Measurements from ENCODE around the gene CEP290.
"Not testable (repeated sequence)": the region's sequence is repeated elsewhere in the genome, so short reads cannot be mapped to it uniquely, and the experiment has no call there.

Gene CEP290

DNA sequence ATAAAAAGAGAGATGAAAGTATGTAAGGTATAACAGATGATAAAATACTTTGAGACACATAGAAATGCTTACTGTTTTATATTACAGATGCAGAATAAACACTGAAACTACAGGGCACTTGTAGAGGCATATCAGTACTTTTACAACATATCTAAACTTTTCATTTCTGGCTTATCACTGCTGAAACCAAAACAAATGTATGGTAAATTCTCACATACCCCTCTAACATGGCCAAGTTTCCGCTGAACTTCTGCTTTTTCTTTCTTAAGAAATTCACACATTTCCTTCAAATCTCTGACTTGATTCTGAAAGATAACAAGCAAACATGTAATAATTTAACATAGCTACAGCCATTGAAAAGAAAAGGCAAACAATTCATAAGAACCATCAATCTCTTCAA, 79.4 kb downstream of the CEP290 start:
- no peak for DNase-seq (ENCODE audit: low read depth, low spot score)
- no peak overlapping the region for H3K27ac ChIP-seq

DNA sequence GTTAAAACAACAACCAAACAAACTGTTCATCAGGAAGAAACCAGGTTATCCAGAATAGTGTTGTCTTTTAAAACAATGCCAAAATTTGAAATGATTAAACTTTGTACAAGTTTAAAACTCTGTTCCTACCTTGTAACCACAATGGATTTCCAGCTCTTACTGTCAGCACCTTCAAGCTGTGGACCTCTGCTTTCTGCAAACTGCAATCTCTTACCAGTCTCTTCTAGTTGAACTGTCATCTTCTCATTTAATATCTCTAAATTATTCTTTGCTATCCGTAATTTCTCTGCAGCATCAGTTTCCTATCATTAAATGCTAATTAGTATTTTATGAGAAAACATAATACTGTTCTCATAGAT, 83.2 kb downstream of the CEP290 start:
- no peak for DNase-seq (ENCODE audit: low read depth, low spot score)
- peak overlapping the region; percentile 41 for H3K27ac ChIP-seq

DNA sequence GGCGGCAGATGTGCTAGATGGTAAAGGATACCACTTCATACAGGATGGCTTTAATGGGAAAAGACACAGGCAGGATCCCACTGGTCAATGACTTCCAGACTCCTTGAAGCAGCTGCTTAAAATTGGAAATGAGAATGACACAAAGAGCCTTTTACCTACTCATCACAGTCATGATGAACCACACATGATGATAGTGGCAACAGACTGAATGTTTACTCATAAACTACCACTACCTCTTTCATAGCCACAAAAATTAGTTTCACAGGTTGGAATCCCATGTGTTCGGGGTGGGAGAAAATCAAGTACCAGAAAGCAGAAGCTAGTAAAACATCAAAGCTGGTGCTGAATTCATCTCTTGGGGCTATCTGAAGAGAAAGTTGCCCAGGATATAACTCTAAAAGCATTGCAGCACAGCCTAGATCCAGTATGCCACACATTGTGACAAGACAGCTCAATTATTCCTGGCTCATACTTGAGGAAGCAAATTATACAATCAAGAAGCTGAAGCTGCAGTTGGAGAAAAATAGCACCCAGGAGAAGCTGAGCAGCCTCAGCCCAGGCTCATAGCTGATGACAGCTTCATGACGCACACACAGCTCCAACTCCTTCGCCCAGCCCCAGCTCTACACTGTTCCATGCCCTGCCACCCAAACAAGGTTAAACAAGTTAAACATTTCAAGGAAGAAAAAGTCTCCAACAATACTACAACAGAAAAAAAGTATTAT, 83.7 kb downstream of the CEP290 start:
- no peak for DNase-seq (ENCODE audit: low read depth, low spot score)
- H3K27ac ChIP-seq = peak overlapping the region; percentile 41

DNA sequence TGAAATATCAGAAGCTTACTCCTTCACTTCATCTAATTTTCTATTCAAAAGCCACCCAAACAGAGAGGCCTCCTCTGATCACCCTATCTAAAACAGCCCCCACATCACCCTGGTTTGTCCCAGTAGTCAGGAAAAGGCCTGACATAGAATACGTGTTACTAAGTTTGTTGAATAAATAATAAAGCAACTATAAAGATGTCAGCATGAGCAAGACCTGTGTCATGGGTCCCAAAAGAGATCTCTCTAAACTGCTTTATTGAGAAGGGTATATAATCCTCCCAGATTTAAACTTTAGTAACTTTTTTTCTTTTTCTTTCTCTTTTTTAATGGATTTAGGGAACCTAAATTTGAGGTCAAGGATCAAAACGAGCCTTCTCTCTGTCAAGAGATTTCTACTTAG, 85.3 kb downstream of the CEP290 start:
- no peak overlapping the region for H3K27ac ChIP-seq
- DNase-seq (ENCODE audit: low read depth, low spot score) = no peak

DNA sequence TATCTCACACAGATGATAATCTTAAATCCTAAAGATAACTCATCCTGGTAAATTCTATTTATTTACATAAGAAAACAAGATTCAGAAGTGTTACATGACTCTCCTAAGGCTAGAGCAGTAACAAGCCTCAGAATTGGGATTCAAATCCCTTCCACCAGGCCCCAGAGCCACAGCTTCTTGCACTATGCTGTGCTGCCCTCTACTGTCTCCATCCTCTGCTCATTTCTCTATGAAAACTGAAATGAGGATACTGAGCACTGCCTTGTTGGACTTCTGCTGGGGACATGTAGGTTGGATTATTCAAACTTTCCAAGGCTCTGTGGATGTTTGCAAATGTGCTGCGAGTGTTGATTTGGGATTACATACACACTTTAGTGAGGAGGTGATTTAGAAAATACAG, 89.2 kb downstream of the CEP290 start:
- DNase-seq (ENCODE audit: low read depth, low spot score) = no peak
- H3K27ac ChIP-seq = no peak overlapping the region

DNA sequence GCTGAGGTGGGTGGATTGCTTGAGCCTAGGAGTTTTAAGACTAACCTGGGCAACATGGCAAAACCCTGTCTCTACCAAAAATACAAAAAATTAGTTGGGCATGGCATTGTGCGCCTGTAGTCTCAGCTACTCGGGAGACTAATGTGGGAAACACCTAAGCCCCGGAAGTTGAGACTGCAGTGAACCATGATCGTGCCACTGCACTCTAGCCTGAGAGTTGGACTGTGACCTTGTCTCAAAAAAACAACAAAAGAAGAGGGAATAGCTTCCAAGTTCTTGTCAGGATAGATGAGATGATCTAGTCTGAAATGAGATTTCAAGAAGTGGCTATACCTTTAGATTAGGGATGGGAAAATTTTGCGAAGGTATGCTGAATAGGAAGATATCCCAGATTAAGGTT, 97.9 kb downstream of the CEP290 start:
- DNase-seq (ENCODE audit: low read depth, low spot score) = no peak
- no peak overlapping the region for H3K27ac ChIP-seq

DNA sequence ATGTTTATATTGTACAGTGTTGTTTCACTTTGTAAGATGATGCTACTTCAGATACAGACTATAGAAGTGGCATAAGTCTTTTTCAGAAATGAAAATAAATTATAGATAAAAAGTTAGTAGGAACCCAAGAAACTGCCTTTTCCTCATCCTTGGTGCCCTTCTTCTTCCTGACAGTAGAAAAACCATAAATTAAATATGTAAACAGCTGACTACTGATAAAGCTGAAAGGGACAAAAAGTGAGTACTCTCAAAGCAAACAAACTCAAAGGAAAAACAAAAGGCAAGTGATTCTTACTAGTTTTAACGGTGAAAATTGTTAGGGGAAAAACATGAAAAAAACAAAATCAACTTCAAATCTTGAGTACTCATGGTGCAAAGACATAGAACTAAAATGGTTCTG, 104.1 kb downstream of the CEP290 start:
- DNase-seq (ENCODE audit: low read depth, low spot score) = no peak
- no peak overlapping the region for H3K27ac ChIP-seq

DNA sequence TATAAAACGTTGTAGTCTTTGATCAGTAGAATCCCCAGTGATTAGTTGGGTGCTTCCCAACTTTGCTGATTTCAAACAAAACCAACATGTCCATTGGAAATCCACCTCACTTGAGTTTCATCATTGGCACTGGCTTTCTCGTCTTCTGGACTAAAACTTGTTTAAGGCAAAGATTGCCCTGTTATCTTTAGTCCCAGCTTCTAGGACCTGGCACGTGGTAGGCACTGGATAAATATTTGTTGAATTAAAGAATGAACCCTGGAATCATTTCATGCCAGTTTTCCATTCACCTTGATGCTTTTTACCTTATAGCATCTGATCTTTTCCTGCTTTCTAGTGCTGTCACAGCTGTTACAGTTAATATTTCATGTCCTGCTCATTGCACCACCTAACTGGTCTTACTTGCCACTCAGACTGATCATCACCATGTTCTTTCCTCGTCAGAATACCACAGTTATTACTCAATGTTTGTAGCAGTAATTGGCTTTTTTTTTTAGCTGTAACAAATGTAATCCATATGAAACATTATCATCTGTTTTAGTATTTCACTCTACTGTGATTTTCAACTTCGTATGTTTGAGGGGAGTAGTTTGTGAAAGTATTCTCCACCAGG, 105.4 kb downstream of the CEP290 start:
- DNase-seq (ENCODE audit: low read depth, low spot score) = peak; percentile 16
- peak overlapping the region; percentile 75 for H3K27ac ChIP-seq

DNA sequence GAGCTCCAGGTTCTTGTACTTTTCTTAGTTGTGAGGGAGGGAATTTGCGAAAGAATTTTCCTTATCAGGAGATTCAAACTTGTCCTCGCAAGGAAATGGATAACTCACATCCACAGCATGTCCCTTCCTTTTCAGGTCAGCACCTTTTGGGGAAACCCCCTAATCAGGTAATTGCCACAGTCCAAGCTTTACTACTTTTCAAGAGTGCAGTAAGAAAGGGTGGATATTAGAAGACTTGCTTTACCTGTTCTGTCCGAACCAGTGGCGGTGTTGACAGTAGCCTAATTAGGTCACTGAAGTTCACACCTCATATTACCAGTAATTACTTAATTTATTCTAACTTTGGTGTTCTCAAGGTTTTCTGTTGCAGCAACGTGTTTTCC, 106.0 kb downstream of the CEP290 start:
- DNase-seq (ENCODE audit: low read depth, low spot score) = no peak
- peak overlapping the region; percentile 75 for H3K27ac ChIP-seq

DNA sequence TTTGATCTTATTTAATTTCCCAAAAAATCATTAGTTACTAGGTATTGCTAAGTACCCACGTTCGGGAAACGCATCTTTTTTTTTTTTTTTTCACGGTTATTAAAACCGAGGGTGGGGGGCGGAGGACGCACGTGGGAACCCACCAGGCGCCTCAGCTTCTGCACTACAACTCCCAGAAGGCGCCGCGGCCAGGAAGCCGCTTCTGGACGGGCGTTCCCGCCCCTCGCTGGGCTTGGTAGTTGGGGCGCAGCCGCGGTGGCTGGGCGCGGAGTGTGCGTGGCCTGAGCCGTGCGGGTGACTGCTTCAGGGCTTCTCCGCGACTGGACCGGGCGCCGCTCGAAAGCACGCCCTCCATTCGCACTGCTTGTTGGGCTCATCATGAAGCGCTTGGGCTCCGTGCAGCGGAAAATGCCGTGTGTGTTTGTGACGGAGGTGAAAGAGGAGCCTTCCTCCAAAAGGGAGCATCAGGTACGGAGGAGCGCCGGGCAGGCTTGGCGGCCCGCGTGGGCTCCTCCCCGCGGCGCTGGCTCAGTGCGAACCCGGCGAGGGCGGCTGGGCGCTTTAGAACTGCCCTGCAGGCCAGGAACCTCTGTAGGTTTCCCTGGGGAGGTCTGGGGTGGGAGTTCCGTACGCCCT, 106.5 kb downstream of the CEP290 start:
- DNase-seq (ENCODE audit: low read depth, low spot score) = peak; percentile 22
- peak overlapping the region; percentile 75 for H3K27ac ChIP-seq

DNA sequence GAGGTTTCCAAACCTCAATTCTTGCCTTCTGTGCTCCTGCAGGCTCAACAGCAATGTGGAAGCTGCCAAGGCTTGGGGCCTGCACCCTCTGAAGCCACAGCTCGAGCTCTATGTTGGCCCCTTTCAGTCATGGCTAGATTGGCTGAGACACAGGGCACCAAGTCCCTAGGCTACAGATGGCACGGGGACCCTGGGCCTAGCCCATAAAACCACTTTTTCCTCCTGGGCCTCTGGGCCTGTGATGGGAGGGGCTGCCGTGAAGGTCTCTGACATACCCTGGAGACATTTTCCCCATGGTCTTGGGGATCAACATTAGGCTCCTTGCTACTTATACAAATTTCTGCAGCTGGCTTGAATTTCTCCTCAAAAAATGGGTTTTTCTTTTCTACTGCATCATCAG, 110.7 kb downstream of the CEP290 start:
- not testable (repeated sequence) for H3K27ac ChIP-seq

DNA sequence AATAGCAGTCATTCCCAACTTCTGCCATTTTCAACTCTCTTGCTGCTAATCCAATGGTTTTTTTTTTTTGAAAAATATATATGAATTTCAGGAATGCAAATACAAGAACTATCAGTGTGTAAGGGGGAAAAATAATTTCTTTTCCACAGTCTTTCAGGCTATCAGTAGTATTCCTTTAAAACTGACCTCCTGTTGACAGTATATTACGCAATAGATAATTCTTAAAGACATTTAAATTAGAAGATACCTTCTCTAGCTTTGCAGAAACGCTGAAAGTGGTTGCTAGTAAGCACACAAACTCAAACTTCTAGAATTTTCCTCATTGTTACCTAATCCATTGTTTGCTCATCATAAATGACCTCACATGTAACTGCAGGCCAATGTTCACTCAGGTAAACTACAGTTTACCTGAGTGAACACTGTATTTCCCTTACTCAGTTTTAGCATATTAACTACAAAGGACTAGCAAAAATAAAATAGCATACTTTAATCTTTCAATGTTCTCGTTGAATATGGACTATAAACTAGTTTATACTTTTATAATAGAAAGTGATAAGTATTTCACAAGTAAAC, 112.7 kb downstream of the CEP290 start, which contains the start of gene C12orf50:
Gene C12orf50, minus strand, starts transcription at position 309 of the 573 bp plus-strand sequence. CDS start 2,439 bp downstream, outside the sequence.
- H3K27ac ChIP-seq = no peak within 1 kb of the TSS
- DNase-seq (ENCODE audit: low read depth, low spot score) = no peak

More for the DNA sequence above, 110.7 kb downstream of the CEP290 start:
- DNase-seq (ENCODE audit: low read depth, low spot score) = not testable (repeated sequence)

DNA sequence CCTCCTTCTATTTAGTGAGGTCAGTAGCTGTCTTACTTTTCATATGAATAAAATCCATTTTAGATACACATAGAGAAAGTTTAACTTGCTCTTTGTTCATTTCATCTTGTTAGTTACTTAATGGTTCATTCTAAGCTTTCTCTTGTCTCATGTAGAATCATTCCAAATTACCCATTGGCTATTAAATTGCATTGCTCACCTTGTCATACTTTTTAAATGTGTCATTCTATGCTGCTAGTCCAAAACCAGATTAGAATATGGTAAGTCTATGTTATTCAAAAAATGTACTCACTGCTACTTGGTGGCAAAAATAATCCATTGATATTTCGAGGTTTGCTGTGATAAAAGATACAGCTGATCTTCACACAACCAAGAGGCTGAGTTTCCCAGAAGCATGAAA, 115.7 kb downstream of the CEP290 start:
- no peak overlapping the region for H3K27ac ChIP-seq
- DNase-seq (ENCODE audit: low read depth, low spot score) = no peak

DNA sequence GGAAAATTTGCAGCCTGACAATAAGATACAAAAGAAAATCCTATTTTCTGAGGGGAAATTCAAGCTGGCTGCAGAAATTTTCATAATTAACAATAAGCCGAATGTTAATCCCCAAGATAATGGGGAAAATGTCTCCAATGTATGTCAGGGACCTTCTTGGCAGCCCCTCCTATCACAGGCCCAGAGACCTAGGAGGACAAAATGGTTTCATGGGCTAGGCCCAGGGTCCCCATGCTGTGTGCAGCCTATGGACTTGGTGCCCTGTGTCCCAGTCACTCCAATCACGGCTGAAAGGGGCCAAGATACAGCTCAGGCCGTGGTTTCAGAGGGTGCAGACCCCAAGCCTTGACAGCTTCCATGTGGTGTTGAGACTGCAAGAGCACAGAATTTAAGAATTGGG, 123.9 kb downstream of the CEP290 start:
- no peak for DNase-seq (ENCODE audit: low read depth, low spot score)
- no peak overlapping the region for H3K27ac ChIP-seq

DNA sequence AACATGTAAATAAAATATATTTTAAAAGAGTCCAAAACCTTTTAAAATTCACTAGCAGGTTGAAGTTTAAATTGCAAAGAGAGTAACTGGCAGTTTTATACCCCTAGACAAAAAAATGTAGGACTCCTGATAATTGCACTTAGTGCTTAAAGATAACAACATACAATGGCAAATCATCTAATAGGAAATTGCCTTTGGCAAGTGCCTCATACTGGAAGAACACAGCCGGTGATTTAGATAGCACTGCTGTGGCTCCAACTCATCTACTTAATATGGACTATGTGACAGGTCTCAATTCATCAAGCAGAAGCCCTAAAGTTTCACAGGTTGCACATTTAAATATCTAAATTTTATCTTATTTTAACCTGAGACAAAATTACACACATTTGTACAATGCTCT, 126.1 kb downstream of the CEP290 start:
- no peak for DNase-seq (ENCODE audit: low read depth, low spot score)

DNA sequence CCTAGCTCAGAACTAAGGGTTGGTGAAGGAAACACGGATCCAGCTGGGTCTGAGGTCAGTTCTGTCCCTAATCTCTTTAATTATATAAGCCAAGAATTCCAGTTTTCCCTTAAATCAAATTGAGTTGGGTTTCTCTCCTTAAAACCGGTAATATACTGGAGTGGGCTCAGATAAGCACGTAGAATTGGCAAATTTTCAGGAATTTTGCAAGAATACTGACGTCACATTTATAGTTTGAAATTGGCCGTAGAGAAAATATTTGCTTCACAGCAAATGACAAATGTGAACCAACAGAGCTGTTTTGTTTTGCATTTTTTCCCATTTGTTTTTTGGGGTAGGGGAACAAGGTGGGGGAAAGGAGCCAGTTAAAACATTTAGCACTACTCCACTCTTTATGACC, 130.1 kb downstream of the CEP290 start:
- H3K27ac ChIP-seq = no peak overlapping the region
- DNase-seq (ENCODE audit: low read depth, low spot score) = no peak

More for the DNA sequence above, 126.1 kb downstream of the CEP290 start:
- H3K27ac ChIP-seq = no peak overlapping the region

DNA sequence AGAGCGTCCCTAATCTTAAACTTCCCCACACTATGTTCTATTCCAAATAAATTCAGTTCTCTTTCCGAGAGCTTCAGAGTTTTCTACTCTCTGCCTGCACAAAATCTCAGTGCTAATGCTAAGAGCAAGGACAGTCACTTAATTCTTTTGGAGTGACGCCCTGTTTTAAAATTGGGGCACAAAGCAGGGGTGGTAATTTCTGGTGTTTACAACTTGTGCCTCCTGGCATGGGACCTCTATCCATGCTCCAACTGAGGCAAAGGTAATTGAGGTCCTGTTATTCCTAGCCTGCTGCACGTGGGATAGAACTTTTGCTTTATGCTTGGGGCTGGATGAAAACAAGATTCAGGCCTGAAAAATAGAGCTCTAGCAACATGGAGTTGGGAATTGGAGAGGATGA, 135.5 kb downstream of the CEP290 start:
- DNase-seq (ENCODE audit: low read depth, low spot score) = no peak

DNA sequence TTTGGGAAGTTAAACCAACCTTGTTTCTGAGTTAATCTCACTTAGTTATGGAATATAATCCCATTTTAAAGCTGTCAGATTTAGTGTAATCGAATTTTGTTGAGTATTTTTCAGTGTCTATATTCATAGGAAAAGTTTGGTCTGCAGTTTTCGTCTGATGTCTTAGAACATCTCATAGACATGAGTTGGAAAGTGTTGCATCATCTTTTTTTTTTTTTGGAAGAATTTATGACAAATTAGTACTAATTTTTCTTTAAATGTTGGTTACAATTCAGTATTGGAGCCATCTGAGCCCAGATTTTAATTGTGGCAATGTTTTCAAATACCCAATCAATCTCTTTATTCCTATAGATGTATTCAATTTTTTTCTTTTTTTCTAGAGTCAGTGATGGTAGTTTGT, 140.6 kb downstream of the CEP290 start:
- no peak overlapping the region for H3K27ac ChIP-seq
- no peak for DNase-seq (ENCODE audit: low read depth, low spot score)

More for the DNA sequence above, 135.5 kb downstream of the CEP290 start:
- no peak overlapping the region for H3K27ac ChIP-seq

Data from epithelial cell of prostate (primary cell).